Lower leg skin (tissue), 3 donors: ENCODE results near the gene WIPI1.
"Not testable (repeated sequence)": the region's sequence is repeated elsewhere in the genome, so short reads cannot be mapped to it uniquely, and the experiment has no call there.

ENCODE experiments used
- CTCF ChIP-seq, 3 donors: fragments of 450-650 bp; IDR thresholded peaks; one replicate each; pipeline ENCODE4 v1.5.1; 2016; ENCODE audit warnings: antibody characterized with exemption in 3 of 3, mild to moderate bottlenecking in 3 of 3, moderate library complexity in 2 of 3
- POLR2A ChIP-seq, 2 donors: fragments of 450-650 bp; IDR thresholded peaks; one replicate each; pipeline ENCODE4 v1.6.1; 2016 to 2017; ENCODE audit warnings: antibody characterized with exemption in 2 of 2, mild to moderate bottlenecking in 1 of 2, moderate library complexity in 1 of 2

- not testable (repeated sequence) for TF ChIP-seq POLR2A, CTCF (IDR thresholded peaks at IDR 0.05)
Observed at GRCh38 chr17:68413597-68414560, 43.4 kb downstream of the WIPI1 start.
